Measurements from ENCODE around the gene DHCR7. TPM values are rescaled to one million over a fixed set of nuclear protein-coding genes. Genes with fewer than 3 reads are reported as not detected.

DHCR7 gene
- total and polyA plus RNA-seq, 9 donors: 25.3 to 264 (median 51.1) TPM

- intact Hi-C loops (cut with DNase I): no loop called here
- Histone ChIP-seq H3K27me3 (no peaks in the 10 kb centered on the region), H3K36me3 (no peaks in the 10 kb centered on the region), H3K4me1 (ENCODE audit: insufficient read depth) (no peaks in the 10 kb centered on the region), H3K9me3 (no peaks in the 10 kb centered on the region), H3K27ac (no peak overlapping the region), H3K4me3 (no peak overlapping the region)
- WGBS, 3 donors: 93 to 95% (median 93%) methylated on average over 26 of the region's 26 CpGs
- peak in 1 of 5 donors; percentile 22 for DNase-seq
- no peak for TF ChIP-seq POLR2A (IDR thresholded peaks at IDR 0.05)
- TF ChIP-seq EP300 (IDR thresholded peaks at IDR 0.05): no peak
- TF ChIP-seq CTCF (IDR thresholded peaks at IDR 0.05): no peak
Observed at GRCh38 chr11:71458146-71459070, 10.2 kb upstream of the DHCR7 start.

GRCh38 chr11:71456831-71457230 lies 8.6 kb upstream of the DHCR7 start:
- Histone ChIP-seq H3K4me3 (no peak overlapping the region), H3K27ac (no peak overlapping the region), H3K4me1 (ENCODE audit: insufficient read depth) (peaks cover under 1% of the 10 kb centered on the region), H3K36me3 (no peaks in the 10 kb centered on the region), H3K27me3 (no peaks in the 10 kb centered on the region), H3K9me3 (no peaks in the 10 kb centered on the region)
- WGBS, 3 donors: 96 to 98% (median 96%) methylated on average over 10 of the region's 10 CpGs
- TF ChIP-seq EP300 (IDR thresholded peaks at IDR 0.05) (no peak), POLR2A (IDR thresholded peaks at IDR 0.05) (no peak), CTCF (IDR thresholded peaks at IDR 0.05) (no peak)
- peak in 1 of 5 donors; percentile 23 for DNase-seq
- intact Hi-C loops (cut with DNase I): no loop called here

- peak in 1 of 5 donors; percentile 26 for DNase-seq
- WGBS, 3 donors: 82 to 88% (median 88%) methylated on average over 8 of the region's 8 CpGs
- intact Hi-C loops (cut with DNase I): no loop called here
- Histone ChIP-seq H3K4me1 (ENCODE audit: insufficient read depth) (peaks cover 2% of the 10 kb centered on the region), H3K27ac (no peak overlapping the region), H3K4me3 (no peak overlapping the region), H3K9me3 (no peaks in the 10 kb centered on the region), H3K27me3 (no peaks in the 10 kb centered on the region), H3K36me3 (no peaks in the 10 kb centered on the region)
- TF ChIP-seq CTCF (IDR thresholded peaks at IDR 0.05) (no peak), POLR2A (IDR thresholded peaks at IDR 0.05) (no peak), EP300 (IDR thresholded peaks at IDR 0.05) (no peak)
Observed at GRCh38 chr11:71456294-71456693, 8.1 kb upstream of the DHCR7 start.

GRCh38 chr11:71454470-71455113 lies 6.4 kb upstream of the DHCR7 start:
- no peak for TF ChIP-seq EP300 (IDR thresholded peaks at IDR 0.05)
- no peak for TF ChIP-seq POLR2A (IDR thresholded peaks at IDR 0.05)
- no peak for TF ChIP-seq CTCF (IDR thresholded peaks at IDR 0.05)
- peaks cover 2% of the 10 kb centered on the region for H3K4me1 ChIP-seq (ENCODE audit: insufficient read depth)
- 75 to 77% (median 76%) methylated on average over 7 of the region's 7 CpGs for WGBS, 3 donors

More at GRCh38 chr11:71454470-71455113, 6.4 kb upstream of the DHCR7 start:
- no peaks in the 10 kb centered on the region for H3K27me3 ChIP-seq
- H3K9me3 ChIP-seq: no peaks in the 10 kb centered on the region
- DNase-seq: no peak
- H3K36me3 ChIP-seq: no peaks in the 10 kb centered on the region
- intact Hi-C loops (cut with DNase I): no loop called here
- no peak overlapping the region for H3K27ac ChIP-seq
- H3K4me3 ChIP-seq: no peak overlapping the region

Data from ovary (tissue), 9 donors.